Astrocyte of the cerebellum (primary cell): ENCODE measurements around the gene UFD1.

Source experiments
- DNase-seq: peaks from one replicate; pipeline ENCODE4 v3.0.0-alpha.2; 2011; ENCODE audit warnings: low read depth
- H3K4me3 ChIP-seq: 2 replicates; pipeline ENCODE4 v1.5.1; 2011; ENCODE audit warnings: mild to moderate bottlenecking, low read depth, low read length, moderate library complexity
- CTCF ChIP-seq: IDR thresholded peaks from 2 replicates; pipeline ENCODE4 v1.5.1; 2012; ENCODE audit warnings: low read length, low read depth, moderate library complexity, mild to moderate bottlenecking; ENCODE audit errors: missing control alignments
- in situ Hi-C: cut with HindIII; loops from 2 replicates; pipeline ENCODE4 v1.10.0; 2017; ENCODE audit warnings: low sequenced_read_pairs

Gene UFD1

DNA sequence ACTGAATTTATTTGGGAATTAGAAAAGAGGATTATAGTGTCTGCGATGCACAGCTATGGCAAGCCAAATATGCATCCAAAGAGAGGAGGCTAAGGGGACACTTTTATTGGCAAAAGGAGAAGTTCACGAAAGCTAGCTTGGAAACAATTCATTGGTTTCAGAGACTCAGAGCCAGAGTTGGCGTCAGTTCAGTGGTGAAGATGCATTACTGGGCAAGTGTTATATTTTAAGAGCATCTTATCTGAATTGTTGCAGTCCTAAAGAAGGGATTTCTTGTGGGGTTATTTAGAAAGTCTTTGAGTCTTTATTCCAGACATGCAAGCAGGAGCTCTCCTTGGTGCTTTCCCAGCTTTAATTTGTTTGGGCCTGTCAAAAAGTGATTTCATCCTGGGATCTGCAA lies 30.2 kb upstream of the UFD1 start:
- in situ Hi-C loops: no loop called here
- DNase-seq: no peak
- TF ChIP-seq CTCF: no peak
- no peak overlapping the region for H3K4me3 ChIP-seq

- no peak for TF ChIP-seq CTCF
- in situ Hi-C loops: no loop called here
- no peak for DNase-seq
- H3K4me3 ChIP-seq: no peak overlapping the region
Measured at GRCh38 chr22:19508024-19508776, 29.2 kb upstream of the UFD1 start.

DNA sequence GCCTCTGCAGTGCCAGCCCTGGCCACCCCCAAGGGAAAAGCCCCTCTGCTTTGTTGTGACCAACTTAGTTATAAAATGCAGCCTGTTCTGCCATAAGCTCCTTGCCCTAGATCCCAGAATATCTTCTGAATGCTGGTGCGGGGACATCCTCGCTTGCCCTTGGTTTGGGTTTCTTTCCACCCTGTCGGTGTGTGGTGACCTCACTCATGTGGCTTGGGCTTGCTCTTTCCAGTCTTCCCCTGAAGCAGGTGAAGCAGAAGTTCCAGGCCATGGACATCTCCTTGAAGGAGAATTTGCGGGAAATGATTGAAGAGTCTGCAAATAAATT lies 28.5 kb upstream of the UFD1 start:
- no peak for TF ChIP-seq CTCF
- no peak overlapping the region for H3K4me3 ChIP-seq
- in situ Hi-C loops: no loop called here
- no peak for DNase-seq

- in situ Hi-C loops: no loop called here
- no peak overlapping the region for H3K4me3 ChIP-seq
- no peak for TF ChIP-seq CTCF
- DNase-seq: no peak
Measured at GRCh38 chr22:19506212-19506611, 27.2 kb upstream of the UFD1 start.

- no peak for TF ChIP-seq CTCF
- no peak overlapping the region for H3K4me3 ChIP-seq
- no peak for DNase-seq
- in situ Hi-C loops: no loop called here
Measured at GRCh38 chr22:19505735-19506126, 26.7 kb upstream of the UFD1 start.

DNA sequence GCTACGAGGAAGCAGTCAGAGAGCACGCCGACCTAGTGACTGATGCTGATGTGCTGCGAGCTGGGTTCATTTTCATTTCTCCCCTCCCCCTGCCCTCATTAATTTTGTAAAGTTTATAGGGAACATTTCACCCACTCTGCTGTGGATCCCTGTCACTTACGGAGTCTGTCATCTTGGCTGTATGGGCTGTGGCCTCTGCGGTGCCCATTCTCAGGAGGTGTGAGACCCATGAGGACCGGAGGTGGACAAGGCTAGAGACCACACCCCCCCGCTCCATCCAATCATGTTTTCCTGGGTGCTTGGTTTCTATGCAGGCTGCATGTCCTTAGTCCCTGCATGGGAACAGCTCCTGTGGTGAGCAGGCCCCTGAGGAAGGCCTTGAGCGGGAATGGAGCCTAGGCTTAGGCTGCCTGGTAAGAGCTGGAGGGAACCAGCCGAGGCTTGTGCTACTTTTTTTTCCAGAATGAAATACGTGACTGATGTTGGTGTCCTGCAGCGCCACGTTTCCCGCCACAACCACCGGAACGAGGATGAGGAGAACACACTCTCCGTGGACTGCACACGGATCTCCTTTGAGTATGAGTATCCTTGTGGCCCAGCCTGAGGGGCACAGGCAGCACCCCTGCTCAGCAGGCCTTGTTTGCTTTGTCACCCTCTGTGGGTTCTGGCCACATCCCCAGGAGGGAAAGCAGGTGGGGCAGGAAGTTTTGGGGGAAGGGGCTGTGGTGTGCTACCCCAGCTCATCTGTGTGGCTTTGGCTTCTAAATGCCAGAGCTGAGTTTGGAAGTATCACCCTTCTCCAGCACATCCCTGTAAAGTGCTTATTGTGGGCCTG lies 26.1 kb upstream of the UFD1 start:
- H3K4me3 ChIP-seq: no peak overlapping the region
- no peak for TF ChIP-seq CTCF
- no peak for DNase-seq
- in situ Hi-C loops: no loop called here
